NCI-H1436 (cell line): ENCODE data around the gene CLIC1.

Source experiments
- DNase-seq: peaks from one replicate; lab custom pipeline; 2025; lab: John Stamatoyannopoulos, UW

Gene CLIC1

GRCh38 chr6:31768363-31769257 lies 32.3 kb upstream of the CLIC1 start:
- no peak for DNase-seq

- DNase-seq: no peak
Measured at GRCh38 chr6:31767096-31767645, 30.8 kb upstream of the CLIC1 start.

GRCh38 chr6:31765910-31766794 lies 29.8 kb upstream of the CLIC1 start:
- no peak for DNase-seq

GRCh38 chr6:31765559-31765909 lies 29.2 kb upstream of the CLIC1 start:
- no peak for DNase-seq

- no peak for DNase-seq
Measured at GRCh38 chr6:31764198-31764597, 27.9 kb upstream of the CLIC1 start.

GRCh38 chr6:31763619-31763940 lies 27.2 kb upstream of the CLIC1 start:
- DNase-seq: no peak

GRCh38 chr6:31762878-31763618 lies 26.7 kb upstream of the CLIC1 start:
- DNase-seq: no peak

GRCh38 chr6:31762356-31762755 lies 26.0 kb upstream of the CLIC1 start, which contains the start of gene SAPCD1:
Gene SAPCD1 (plus strand): TSS chr6:31762656. CDS start chr6:31763055, 399 bp downstream.
- DNase-seq: no peak

GRCh38 chr6:31761343-31761742 lies 25.0 kb upstream of the CLIC1 start:
- DNase-seq: no peak

- no peak for DNase-seq
Measured at GRCh38 chr6:31760790-31761189, 24.5 kb upstream of the CLIC1 start.

- no peak for DNase-seq
Measured at GRCh38 chr6:31758281-31758680, 22.0 kb upstream of the CLIC1 start.

GRCh38 chr6:31752739-31753319 lies 16.5 kb upstream of the CLIC1 start:
- DNase-seq: no peak

- DNase-seq: no peak
Measured at GRCh38 chr6:31750411-31751022, 14.2 kb upstream of the CLIC1 start.

GRCh38 chr6:31749301-31750036 lies 13.1 kb upstream of the CLIC1 start:
- DNase-seq: no peak

GRCh38 chr6:31744422-31744821 lies 8.1 kb upstream of the CLIC1 start:
- DNase-seq: no peak

- DNase-seq: no peak
Measured at GRCh38 chr6:31742894-31743293, 6.6 kb upstream of the CLIC1 start.

- no peak for DNase-seq
Measured at GRCh38 chr6:31741815-31742214, 5.5 kb upstream of the CLIC1 start.

GRCh38 chr6:31740397-31741223 lies 4.3 kb upstream of the CLIC1 start:
- DNase-seq: peak; percentile 42

- peak; percentile 98 for DNase-seq
Measured at GRCh38 chr6:31739639-31740396, 3.5 kb upstream of the CLIC1 start, which contains the start of gene MSH5. Gene MSH5 (plus strand): TSS chr6:31740005. CDS start chr6:31740467, 462 bp downstream.
